Eye (tissue), 1 donor: Measurements from ENCODE around the gene POU4F2.
"Not testable (repeated sequence)": the region's sequence is repeated elsewhere in the genome, so short reads cannot be mapped to it uniquely, and the experiment has no call there.

ENCODE experiments used
- DNase-seq: peaks from one replicate; pipeline ENCODE4 v3.0.0-alpha.2; 2015

The POU4F2 gene

DNA sequence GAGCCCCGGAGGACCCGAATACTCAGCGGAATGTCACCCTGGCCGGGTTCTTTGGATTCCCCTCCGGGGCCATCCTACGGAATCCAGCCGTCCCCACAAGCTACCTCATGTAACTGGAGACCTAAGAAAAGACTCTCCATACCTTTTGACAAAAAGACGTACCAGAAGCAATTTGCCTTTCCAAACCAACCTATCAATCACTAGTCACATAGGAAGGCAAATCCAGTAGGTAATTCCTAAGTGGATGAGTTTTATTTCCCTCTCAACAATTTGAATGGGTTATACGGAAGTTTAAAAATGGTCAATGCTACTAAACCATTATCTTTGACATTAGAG is 16.8 kb downstream of the POU4F2 start:
- DNase-seq: no peak

DNA sequence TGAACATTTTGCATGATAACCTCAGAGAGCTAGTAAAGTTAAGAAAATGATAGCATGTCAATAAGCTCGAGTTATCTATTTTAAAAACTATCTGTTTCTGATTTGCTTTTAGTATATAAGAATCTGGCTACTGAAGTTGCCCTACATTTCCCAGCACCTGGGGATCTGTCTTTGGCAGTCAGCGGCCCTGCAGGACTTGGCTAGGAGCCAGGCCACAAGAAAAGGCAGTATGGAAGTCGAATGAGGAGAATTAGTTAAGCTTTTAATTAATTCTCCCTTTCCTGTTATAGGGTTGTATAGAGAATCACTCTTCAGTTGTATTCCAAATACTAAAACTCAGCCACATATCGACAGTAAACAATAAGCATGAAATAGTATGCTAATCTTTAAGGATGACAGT is 22.7 kb downstream of the POU4F2 start:
- no peak for DNase-seq

GRCh38 chr4:146663968-146664311 is 25.2 kb downstream of the POU4F2 start:
- not testable (repeated sequence) for DNase-seq

- DNase-seq: no peak
Measured at GRCh38 chr4:146674829-146675570, 36.3 kb downstream of the POU4F2 start.
